CD14-positive monocyte (primary cell): ENCODE results near the gene CCL18. TPM values are rescaled to one million over a fixed set of nuclear protein-coding genes. Genes with fewer than 3 reads are reported as not detected.
"Not testable (repeated sequence)": the region's sequence is repeated elsewhere in the genome, so short reads cannot be mapped to it uniquely, and the experiment has no call there.

ENCODE experiments used
- DNase-seq, 3 donors: peaks; one replicate each; pipeline ENCODE4 v3.0.0-alpha.2; 2011 to 2022
- H2AFZ ChIP-seq: 2 replicates; pipeline ENCODE4 v1.6.0; 2012; ENCODE audit warnings: mild to moderate bottlenecking, low read depth, low read length, inconsistent platforms; ENCODE audit not compliant: insufficient read depth, poor library complexity, severe bottlenecking
- H3K27ac ChIP-seq, 2 donors: 1 replicate in 1 of 2; 2 replicates in 1 of 2; pipeline ENCODE4 v1.5.1; 2012 to 2013; ENCODE audit warnings: low read length in 2 of 2, control low read depth in 1 of 2, inconsistent platforms in 1 of 2, low read depth in 1 of 2, mild to moderate bottlenecking in 1 of 2
- H3K27me3 ChIP-seq, 2 donors: one replicate each; pipeline versions ENCODE4 v1.6.0 to v1.6.1; 2011 to 2013; ENCODE audit warnings: low read length in 2 of 2; ENCODE audit not compliant: control insufficient read depth in 2 of 2, insufficient read depth in 2 of 2
- H3K36me3 ChIP-seq, 2 donors: replicated peaks in 1 of 2; 1 replicate in 1 of 2; 2 replicates in 1 of 2; pipeline versions ENCODE4 v1.5.1 to v1.6.1; 2012 to 2013; ENCODE audit warnings: low read length in 2 of 2, control low read depth in 1 of 2, inconsistent platforms in 1 of 2, mild to moderate bottlenecking in 1 of 2; ENCODE audit not compliant: insufficient read depth in 2 of 2, control insufficient read depth in 1 of 2
- H3K4me1 ChIP-seq, 2 donors: 1 replicate in 1 of 2; 2 replicates in 1 of 2; pipeline versions ENCODE4 v1.5.1 to v1.6.1; 2012 to 2013; ENCODE audit warnings: low read length in 2 of 2, control low read depth in 1 of 2, inconsistent platforms in 1 of 2, mild to moderate bottlenecking in 1 of 2, moderate library complexity in 1 of 2; ENCODE audit not compliant: insufficient read depth in 2 of 2, control insufficient read depth in 1 of 2
- H3K4me2 ChIP-seq: replicated peaks from 2 replicates; pipeline ENCODE3; 2012; ENCODE audit warnings: low read length, moderate library complexity, mild to moderate bottlenecking; ENCODE audit not compliant: poor library complexity, severe bottlenecking; ENCODE audit errors: extremely low read depth
- H3K4me3 ChIP-seq, 3 experiments: fragments of 200-600 bp in 1 of 3; sonication (generic) in 1 of 3; replicated peaks in 1 of 3; 1 replicate in 2 of 3; 2 replicates in 1 of 3; pipeline ENCODE4 v1.5.1; 2011 to 2013; ENCODE audit warnings: low read length in 3 of 3, mild to moderate bottlenecking in 3 of 3, control low read depth in 2 of 3, low read depth in 2 of 3, inconsistent platforms in 1 of 3, moderate library complexity in 1 of 3
- H3K79me2 ChIP-seq: 2 replicates; pipeline ENCODE4 v1.6.0; 2012; ENCODE audit warnings: mild to moderate bottlenecking, control low read depth, inconsistent platforms, low read length, moderate library complexity; ENCODE audit not compliant: insufficient read depth
- H3K9ac ChIP-seq: 2 replicates; pipeline ENCODE4 v1.6.0; 2017; ENCODE audit warnings: low read length, mild to moderate bottlenecking; ENCODE audit not compliant: insufficient read depth, poor library complexity, severe bottlenecking
- H3K9me3 ChIP-seq, 2 donors: replicated peaks in 1 of 2; 1 replicate in 1 of 2; 2 replicates in 1 of 2; pipeline versions ENCODE4 v1.5.1 to v1.6.1; 2012 to 2013; ENCODE audit warnings: low read length in 2 of 2, control low read depth in 1 of 2; ENCODE audit not compliant: control insufficient read depth in 1 of 2, insufficient read depth in 1 of 2
- H4K20me1 ChIP-seq: 2 replicates; pipeline ENCODE4 v1.6.0; 2012; ENCODE audit warnings: mild to moderate bottlenecking, low read length, control low read depth, moderate library complexity; ENCODE audit not compliant: insufficient read depth
- H3K27ac Mint-ChIP-seq, 7 donors: one replicate each; pipeline ENCODE4 v1.8.0; 2020; ENCODE audit warnings: mild to moderate bottlenecking in 7 of 7, mixed read lengths in 7 of 7, moderate library complexity in 6 of 7, inconsistent platforms in 2 of 7
- H3K27me3 Mint-ChIP-seq, 3 donors: one replicate each; pipeline ENCODE4 v1.8.0; 2021 to 2022; ENCODE audit warnings: low read depth in 3 of 3, mild to moderate bottlenecking in 3 of 3, mixed read lengths in 3 of 3, moderate library complexity in 3 of 3, inconsistent platforms in 1 of 3
- H3K36me3 Mint-ChIP-seq, 2 donors: one replicate each; pipeline ENCODE4 v1.8.0; 2020; ENCODE audit warnings: mixed read lengths in 2 of 2, inconsistent platforms in 1 of 2, mild to moderate bottlenecking in 1 of 2
- H3K4me1 Mint-ChIP-seq: one replicate; pipeline ENCODE4 v1.8.0; 2020; ENCODE audit warnings: mild to moderate bottlenecking, mixed read lengths
- H3K4me3 Mint-ChIP-seq, 2 donors: one replicate each; pipeline ENCODE4 v1.8.0; 2020; ENCODE audit warnings: mild to moderate bottlenecking in 2 of 2, mixed read lengths in 2 of 2, moderate library complexity in 1 of 2
- H3K9me3 Mint-ChIP-seq, 7 donors: one replicate each; pipeline ENCODE4 v1.8.0; 2020 to 2022; ENCODE audit warnings: mixed read lengths in 7 of 7, mild to moderate bottlenecking in 6 of 7, moderate library complexity in 6 of 7, inconsistent platforms in 2 of 7
- WGBS: methylation state at CpG from one replicate; pipeline ENCODE4 v1.1.5; 2013; ENCODE audit warnings: missing lambda C conversion rate; ENCODE audit not compliant: insufficient coverage; 5-methylcytosine and 5-hydroxymethylcytosine counted together
- intact Hi-C, 2 donors: fragments of 100-400 bp; cut with micrococcal nuclease; formaldehyde crosslinking; loops; one replicate each; pipeline versions ENCODE4 v1.15.0 to v1.15.1; 2023
- polyA plus RNA-seq, 3 donors: library from polyadenylated mRNA; depleted of rRNA in 1 of 3; unstranded in 2 of 3; stranded (reverse) in 1 of 3; fragments of 300-500 nt in 2 of 3; fragments of >200 nt in 1 of 3; fragmentation: Illumina TruSeq in 2 of 3; gene quantifications; 1 replicate in 2 of 3; 2 replicates in 1 of 3; pipeline ENCODE4 v1.2.3, GENCODE V29; 2012 to 2021
- TF ChIP-seq, protein P1 (sequence below): fragments of 200-600 bp; IDR thresholded peaks from one replicate; pipeline ENCODE4 v1.8.0; 2022; ENCODE audit warnings: antibody characterized with exemption, mild to moderate bottlenecking

The CCL18 gene
- polyA plus RNA-seq, 3 donors, result not detected

GRCh38 chr17:36106493-36106835 is 42.4 kb downstream of the CCL18 start:
- Histone ChIP-seq H2AFZ (no peak overlapping the region), H3K4me3 (no peak overlapping the region), H3K4me1 (peaks cover 67% of the 10 kb centered on the region in 2 donors), H3K27ac (peak overlapping the region in 1 of 2 donors; percentile 9), H3K36me3 (no peaks in the 10 kb centered on the region), H4K20me1 (no peaks in the 10 kb centered on the region), H3K9ac (no peak overlapping the region), H3K79me2 (no peaks in the 10 kb centered on the region), H3K9me3 (no peaks in the 10 kb centered on the region), H3K4me2 (no peak overlapping the region), H3K27me3 (no peaks in the 10 kb centered on the region)
- TF ChIP-seq, protein P1, sequence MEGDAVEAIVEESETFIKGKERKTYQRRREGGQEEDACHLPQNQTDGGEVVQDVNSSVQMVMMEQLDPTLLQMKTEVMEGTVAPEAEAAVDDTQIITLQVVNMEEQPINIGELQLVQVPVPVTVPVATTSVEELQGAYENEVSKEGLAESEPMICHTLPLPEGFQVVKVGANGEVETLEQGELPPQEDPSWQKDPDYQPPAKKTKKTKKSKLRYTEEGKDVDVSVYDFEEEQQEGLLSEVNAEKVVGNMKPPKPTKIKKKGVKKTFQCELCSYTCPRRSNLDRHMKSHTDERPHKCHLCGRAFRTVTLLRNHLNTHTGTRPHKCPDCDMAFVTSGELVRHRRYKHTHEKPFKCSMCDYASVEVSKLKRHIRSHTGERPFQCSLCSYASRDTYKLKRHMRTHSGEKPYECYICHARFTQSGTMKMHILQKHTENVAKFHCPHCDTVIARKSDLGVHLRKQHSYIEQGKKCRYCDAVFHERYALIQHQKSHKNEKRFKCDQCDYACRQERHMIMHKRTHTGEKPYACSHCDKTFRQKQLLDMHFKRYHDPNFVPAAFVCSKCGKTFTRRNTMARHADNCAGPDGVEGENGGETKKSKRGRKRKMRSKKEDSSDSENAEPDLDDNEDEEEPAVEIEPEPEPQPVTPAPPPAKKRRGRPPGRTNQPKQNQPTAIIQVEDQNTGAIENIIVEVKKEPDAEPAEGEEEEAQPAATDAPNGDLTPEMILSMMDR, result no peak
- no peaks in the 10 kb centered on the region for H3K36me3 Mint-ChIP-seq
- peaks cover 0 to 8% (median 1%) of the 10 kb centered on the region in 3 donors for H3K27me3 Mint-ChIP-seq
- peak overlapping the region in 5 of 7 donors; percentile 58 to 96 (median 86) for H3K27ac Mint-ChIP-seq
- DNase-seq, result peak in 1 of 3 donors; percentile 58
- peaks cover 63% of the 10 kb centered on the region for H3K4me1 Mint-ChIP-seq
- intact Hi-C loops, result no loop called here
- no CpG with 5 or more reads among the region's 6 CpGs for WGBS
- H3K4me3 Mint-ChIP-seq, result no peak overlapping the region
- H3K9me3 Mint-ChIP-seq, result peaks cover 0 to 3% (median 0%) of the 10 kb centered on the region in 7 donors

DNA sequence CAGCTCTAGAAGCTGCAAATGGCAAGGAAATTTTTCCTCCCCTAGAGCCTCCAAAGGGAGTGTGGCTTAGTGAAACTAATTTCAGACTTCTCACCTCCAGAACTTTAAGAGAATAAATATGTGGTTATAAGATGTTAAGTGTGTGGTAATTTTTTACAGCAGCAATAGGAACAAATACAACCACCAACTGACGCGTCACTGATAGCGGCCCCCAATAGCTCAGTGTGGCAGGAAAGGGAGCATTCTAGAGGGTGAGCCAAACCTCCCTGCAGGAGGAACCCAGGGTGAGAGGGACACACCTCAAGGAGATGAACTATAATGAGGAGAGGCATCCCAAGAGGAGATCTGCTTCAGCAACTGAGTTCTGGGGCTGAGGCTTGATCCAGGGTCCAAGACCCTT is 43.6 kb downstream of the CCL18 start:
- Histone ChIP-seq H3K4me3 (no peak overlapping the region), H3K79me2 (no peaks in the 10 kb centered on the region), H3K4me2 (no peak overlapping the region), H3K4me1 (peaks cover 63% of the 10 kb centered on the region in 2 donors), H3K9ac (no peak overlapping the region), H2AFZ (no peak overlapping the region), H3K9me3 (peaks cover 0 to 5% of the 10 kb centered on the region in 2 donors), H3K27ac (peak overlapping the region; percentile 29 to 53), H3K27me3 (no peaks in the 10 kb centered on the region), H3K36me3 (no peaks in the 10 kb centered on the region), H4K20me1 (no peaks in the 10 kb centered on the region)
- peak overlapping the region; percentile 72 to 96 (median 89) for H3K27ac Mint-ChIP-seq
- H3K4me3 Mint-ChIP-seq, result peak overlapping the region in 1 of 2 donors; percentile 15
- peaks cover 4 to 12% (median 6%) of the 10 kb centered on the region in 7 donors for H3K9me3 Mint-ChIP-seq
- no CpG with 5 or more reads among the region's 3 CpGs for WGBS
- no peak for DNase-seq
- peaks cover 0 to 9% (median 1%) of the 10 kb centered on the region in 3 donors for H3K27me3 Mint-ChIP-seq
- intact Hi-C loops, result no loop called here
- H3K36me3 Mint-ChIP-seq, result no peaks in the 10 kb centered on the region
- TF ChIP-seq, protein P1, result no peak
- H3K4me1 Mint-ChIP-seq, result peaks cover 61% of the 10 kb centered on the region

GRCh38 chr17:36108265-36108664 is 44.2 kb downstream of the CCL18 start:
- H2AFZ ChIP-seq, H3K9me3 ChIP-seq, H4K20me1 ChIP-seq, H3K36me3 ChIP-seq, H3K27me3 Mint-ChIP-seq, H3K36me3 Mint-ChIP-seq, H3K9ac ChIP-seq, intact Hi-C loops, H3K79me2 ChIP-seq, H3K27me3 ChIP-seq, H3K4me3 ChIP-seq, H3K4me2 ChIP-seq: not testable (repeated sequence)
- Histone ChIP-seq H3K27ac (peak overlapping the region; percentile 29 to 53), H3K4me1 (peaks cover 57% of the 10 kb centered on the region in 2 donors)
- peak overlapping the region in 1 of 2 donors; percentile 23 for H3K4me3 Mint-ChIP-seq
- H3K4me1 Mint-ChIP-seq, result peaks cover 55% of the 10 kb centered on the region
- H3K27ac Mint-ChIP-seq, result peak overlapping the region; percentile 81 to 96 (median 89)
- WGBS, result 0% methylated on average over 2 of the region's 5 CpGs
- peak; percentile 63 to 90 (median 78) for DNase-seq
- H3K9me3 Mint-ChIP-seq, result peaks cover 5 to 15% (median 10%) of the 10 kb centered on the region in 7 donors
